HFF-Myc (cell line): Measurements from ENCODE around the gene BNC2.

Experiments used
- DNase-seq: peaks from one replicate; pipeline ENCODE4 v3.0.0-alpha.2; 2011; ENCODE audit warnings: low read depth; ENCODE audit errors: extremely low read depth
- H3K4me3 ChIP-seq: replicated peaks from 2 replicates; pipeline ENCODE4 v1.5.1; 2011; ENCODE audit warnings: low read depth, mild to moderate bottlenecking, control low read depth, low read length
- CTCF ChIP-seq: IDR thresholded peaks from 2 replicates; pipeline ENCODE4 v1.5.1; 2012; ENCODE audit warnings: mild to moderate bottlenecking, low read depth, low read length, control low read depth; ENCODE audit errors: missing control alignments

Gene BNC2

DNA sequence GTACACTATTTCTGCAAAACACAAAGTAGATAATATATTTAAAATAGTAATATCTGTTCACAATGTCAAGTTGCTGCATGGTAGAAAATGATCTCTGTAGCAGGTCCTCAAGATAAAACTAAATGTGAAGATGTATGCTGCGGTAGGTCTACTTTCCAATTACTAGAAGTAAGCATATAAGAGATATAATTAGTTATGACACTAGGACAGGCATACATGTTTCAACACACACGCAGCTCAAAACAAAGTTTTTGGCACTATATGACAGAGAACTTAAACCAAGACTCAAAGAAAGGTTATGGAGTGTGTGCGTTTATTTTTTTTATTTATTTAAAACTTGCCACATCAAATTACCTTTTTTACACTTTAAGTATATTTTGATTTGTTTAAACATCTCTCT, 23.5 kb downstream of the BNC2 start:
- no peak for DNase-seq
- TF ChIP-seq CTCF = no peak

DNA sequence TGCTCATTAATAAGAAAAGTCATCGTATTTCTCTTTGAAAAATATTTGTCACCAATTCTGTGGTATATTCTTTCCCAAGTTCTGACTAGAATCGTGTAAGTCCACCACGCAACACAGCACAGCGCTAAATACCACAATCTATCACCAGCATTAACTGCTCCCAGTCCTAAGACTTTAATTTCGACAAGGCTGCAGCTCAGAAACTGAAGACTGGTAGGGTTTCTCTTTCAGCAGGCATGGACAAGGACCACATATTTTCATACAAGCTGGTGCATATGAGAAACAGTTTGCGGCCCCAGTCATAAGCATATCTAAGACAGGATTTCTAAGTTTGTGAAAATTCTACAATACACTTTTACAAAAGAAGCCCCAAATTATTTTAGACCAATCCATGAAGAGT, 24.1 kb downstream of the BNC2 start:
- H3K4me3 ChIP-seq = no peak overlapping the region
- no peak for TF ChIP-seq CTCF
- no peak for DNase-seq

More for the DNA sequence above, 23.5 kb downstream of the BNC2 start:
- H3K4me3 ChIP-seq = no peak overlapping the region

DNA sequence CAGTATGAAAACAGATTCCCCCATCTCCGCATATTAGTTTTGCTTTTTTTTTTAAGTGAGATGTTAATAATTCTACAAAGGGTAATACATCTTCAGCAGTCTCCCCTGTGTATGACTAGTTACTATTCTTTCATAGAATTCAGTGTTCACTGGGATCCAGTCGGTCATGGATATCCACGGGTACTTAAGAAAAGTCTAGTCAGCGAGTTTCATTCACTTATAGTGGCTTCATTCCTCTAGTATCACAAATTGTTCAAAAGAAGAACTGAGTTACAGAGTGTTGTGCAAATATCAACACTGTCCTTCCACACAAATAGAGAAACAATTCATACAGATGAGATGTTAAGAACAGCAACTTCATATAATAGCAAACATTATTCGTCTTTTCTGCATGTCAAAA, 35.7 kb downstream of the BNC2 start:
- TF ChIP-seq CTCF = no peak
- DNase-seq = no peak

DNA sequence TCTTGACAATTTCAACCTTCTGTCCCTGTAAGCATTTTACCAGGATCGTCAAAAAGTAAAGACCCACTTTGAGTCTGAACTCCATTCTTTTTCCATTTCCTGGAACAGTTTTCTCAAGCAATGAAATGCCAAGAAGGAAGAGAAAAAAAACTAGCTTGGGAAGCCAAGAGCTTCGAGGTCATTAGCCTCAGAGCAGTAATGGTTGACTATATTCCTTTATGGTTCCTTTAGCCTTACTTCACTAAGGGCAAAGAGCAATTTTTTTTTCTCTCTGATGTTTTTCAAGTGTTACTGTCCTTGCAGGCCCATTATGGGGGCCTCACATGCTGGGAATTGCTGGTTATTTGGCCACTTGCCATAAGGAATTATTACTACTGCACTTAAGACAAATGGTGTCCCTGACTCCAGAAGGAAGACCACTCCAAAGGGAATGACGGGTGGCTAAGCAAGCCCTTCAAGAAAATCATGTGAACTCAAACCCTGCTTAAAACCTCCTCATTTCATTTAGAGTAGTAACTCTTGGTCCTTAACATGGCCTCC, 37.1 kb downstream of the BNC2 start:
- TF ChIP-seq CTCF = no peak

More for the DNA sequence above, 35.7 kb downstream of the BNC2 start:
- no peak overlapping the region for H3K4me3 ChIP-seq

GRCh38 chr9:16832101-16832500, 38.4 kb downstream of the BNC2 start:
- H3K4me3 ChIP-seq = no peak overlapping the region
- no peak for DNase-seq
- no peak for TF ChIP-seq CTCF

More for the DNA sequence above, 37.1 kb downstream of the BNC2 start:
- H3K4me3 ChIP-seq = no peak overlapping the region
- DNase-seq = no peak

- no peak for TF ChIP-seq CTCF
- DNase-seq = no peak
Observed at GRCh38 chr9:16830806-16831205, 39.7 kb downstream of the BNC2 start.

More at GRCh38 chr9:16830806-16831205, 39.7 kb downstream of the BNC2 start:
- H3K4me3 ChIP-seq = no peak overlapping the region
